Vagina (tissue), 2 donors: ENCODE measurements around the gene ZMYND12. TPM values are rescaled to one million over a fixed set of nuclear protein-coding genes. Genes with fewer than 3 reads are reported as not detected.

Source experiments
- DNase-seq, 2 donors: peaks; one replicate each; pipeline ENCODE4 v3.0.0-alpha.2; 2017; ENCODE audit errors: extremely low spot score in 2 of 2
- H3K27ac ChIP-seq: fragments of 200-600 bp; sonication (generic); one replicate; pipeline ENCODE4 v1.5.1; 2019
- H3K27me3 ChIP-seq: fragments of 200-600 bp; sonication (generic); one replicate; pipeline ENCODE4 v1.5.1; 2019
- H3K36me3 ChIP-seq, 2 donors: fragments of 200-600 bp; sonication (generic); one replicate each; pipeline ENCODE4 v1.5.1; 2017 to 2019
- H3K4me1 ChIP-seq: fragments of 200-600 bp; sonication (generic); one replicate; pipeline ENCODE4 v1.5.1; 2019
- H3K4me3 ChIP-seq, 2 donors: fragments of 200-600 bp; sonication (generic); 1 replicate in 1 of 2; 2 replicates in 1 of 2; pipeline ENCODE4 v1.5.1; 2016 to 2019
- H3K9me3 ChIP-seq: fragments of 200-600 bp; sonication (generic); one replicate; pipeline ENCODE4 v1.5.1; 2019
- CTCF ChIP-seq, 3 experiments: fragments of 450-650 bp in 2 of 3; fragments of 200-600 bp in 1 of 3; sonication (generic) in 1 of 3; IDR thresholded peaks; one replicate each; pipeline ENCODE4 v1.5.1; 2017 to 2019; ENCODE audit warnings: antibody characterized with exemption in 3 of 3, mild to moderate bottlenecking in 2 of 3, moderate library complexity in 2 of 3
- POLR2A ChIP-seq, 2 donors: fragments of 450-650 bp; IDR thresholded peaks; one replicate each; pipeline ENCODE4 v1.6.1; 2017; ENCODE audit warnings: antibody characterized with exemption in 2 of 2, mild to moderate bottlenecking in 2 of 2, moderate library complexity in 2 of 2
- POLR2AphosphoS5 ChIP-seq, 2 donors: sonication (generic); formaldehyde crosslinking; IDR thresholded peaks; one replicate each; pipeline ENCODE4 v1.9.0; 2017; ENCODE audit warnings: antibody characterized with exemption in 2 of 2, mild to moderate bottlenecking in 2 of 2, low read depth in 1 of 2; ENCODE audit not compliant: insufficient read depth in 1 of 2
- intact Hi-C: fragments of 100-400 bp; cut with DNase I; formaldehyde crosslinking; loops from one replicate; pipeline ENCODE4 v1.15.1; 2023
- total RNA-seq: library from RNA; depleted of rRNA; stranded (reverse); fragments of >200 nt; gene quantifications from one replicate; pipeline ENCODE4 v1.2.3, GENCODE V29; 2016

ZMYND12 gene
- total RNA-seq, 1 donor from 2014 or later, result not detected

GRCh38 chr1:42476605-42477004 is 20.8 kb upstream of the ZMYND12 start:
- Histone ChIP-seq H3K4me1 (no peaks in the 10 kb centered on the region), H3K36me3 (peaks cover 0 to 8% of the 10 kb centered on the region in 2 donors), H3K9me3 (no peaks in the 10 kb centered on the region), H3K27me3 (no peaks in the 10 kb centered on the region), H3K27ac (no peak overlapping the region), H3K4me3 (no peak overlapping the region)
- intact Hi-C loops, result no loop called here
- no peak for DNase-seq
- TF ChIP-seq POLR2A (IDR thresholded peaks at IDR 0.05) (no peak), CTCF (IDR thresholded peaks at IDR 0.05) (no peak), POLR2AphosphoS5 (IDR thresholded peaks at IDR 0.05; ENCODE audit: insufficient read depth in 1 of 2, low read depth in 1 of 2) (no peak)

GRCh38 chr1:42469727-42470126 is 13.9 kb upstream of the ZMYND12 start:
- Histone ChIP-seq H3K9me3 (no peaks in the 10 kb centered on the region), H3K4me3 (no peak overlapping the region), H3K36me3 (no peaks in the 10 kb centered on the region), H3K27me3 (no peaks in the 10 kb centered on the region), H3K4me1 (no peaks in the 10 kb centered on the region), H3K27ac (no peak overlapping the region)
- intact Hi-C loops, result no loop called here
- TF ChIP-seq CTCF (IDR thresholded peaks at IDR 0.05) (no peak), POLR2A (IDR thresholded peaks at IDR 0.05) (no peak), POLR2AphosphoS5 (IDR thresholded peaks at IDR 0.05; ENCODE audit: insufficient read depth in 1 of 2, low read depth in 1 of 2) (no peak)
- DNase-seq, result no peak

GRCh38 chr1:42466030-42466429 is 10.2 kb upstream of the ZMYND12 start:
- no peaks in the 10 kb centered on the region for H3K27me3 ChIP-seq
- intact Hi-C loops, result no loop called here
- no peak overlapping the region for H3K4me3 ChIP-seq
- H3K36me3 ChIP-seq, result no peaks in the 10 kb centered on the region
- H3K4me1 ChIP-seq, result peaks cover 19% of the 10 kb centered on the region
- no peak overlapping the region for H3K27ac ChIP-seq
- DNase-seq, result no peak
- no peaks in the 10 kb centered on the region for H3K9me3 ChIP-seq
- TF ChIP-seq CTCF (IDR thresholded peaks at IDR 0.05) (no peak), POLR2A (IDR thresholded peaks at IDR 0.05) (no peak), POLR2AphosphoS5 (IDR thresholded peaks at IDR 0.05; ENCODE audit: insufficient read depth in 1 of 2, low read depth in 1 of 2) (no peak)

- Histone ChIP-seq H3K4me1 (peaks cover 19% of the 10 kb centered on the region), H3K27ac (no peak overlapping the region), H3K36me3 (peaks cover 0 to 10% of the 10 kb centered on the region in 2 donors), H3K27me3 (no peaks in the 10 kb centered on the region), H3K9me3 (no peaks in the 10 kb centered on the region), H3K4me3 (peak overlapping the region; percentile 77 to 81)
- intact Hi-C loops, result no loop called here
- TF ChIP-seq POLR2AphosphoS5 (IDR thresholded peaks at IDR 0.05; ENCODE audit: insufficient read depth in 1 of 2, low read depth in 1 of 2), result no peak
- no peak for TF ChIP-seq POLR2A (IDR thresholded peaks at IDR 0.05)
- TF ChIP-seq CTCF (IDR thresholded peaks at IDR 0.05), result no peak
- DNase-seq, result no peak
These were observed 8.1 kb upstream of the ZMYND12 start for GRCh38 chr1:42463921-42464320.

GRCh38 chr1:42462828-42463763 is 7.3 kb upstream of the ZMYND12 start, which contains the start of gene CCDC30:
TSS of gene CCDC30 (plus strand) at chr1:42463286. CDS start at chr1:42480552, 17,266 bp downstream.
- no peak within 1 kb of the TSS for H3K27ac ChIP-seq
- peaks cover 22% of the 10 kb centered on the region for H3K4me1 ChIP-seq
- no peaks in the 10 kb centered on the region for H3K9me3 ChIP-seq
- intact Hi-C loops, result no loop called here
- peak in 1 of 2 donors; percentile 98 for DNase-seq
- TF ChIP-seq CTCF (IDR thresholded peaks at IDR 0.05) (no peak), POLR2A (IDR thresholded peaks at IDR 0.05) (no peak), POLR2AphosphoS5 (IDR thresholded peaks at IDR 0.05; ENCODE audit: insufficient read depth in 1 of 2, low read depth in 1 of 2) (peak; percentile 63 to 72)
- peak within 1 kb of the TSS; percentile 77 to 81 for H3K4me3 ChIP-seq
- peaks cover 0 to 19% of the 10 kb centered on the region in 2 donors for H3K36me3 ChIP-seq
- H3K27me3 ChIP-seq, result no peaks in the 10 kb centered on the region
